VCaP (cell line): Measurements from ENCODE around the gene BPIFB2.
A peak's percentile ranks its signal among the peaks of the same experiment; 100 is the strongest.
"Not testable (repeated sequence)": the region's sequence is repeated elsewhere in the genome, so short reads cannot be mapped to it uniquely, and the experiment has no call there.

ENCODE experiments used
- H3K27ac ChIP-seq: fragments of 450-650 bp; 2 replicates; pipeline ENCODE4 v1.5.1; 2017
- CTCF ChIP-seq: fragments of 450-650 bp; conservative IDR thresholded peaks from 2 replicates; pipeline ENCODE4 v1.5.1; 2017; ENCODE audit warnings: mild to moderate bottlenecking, moderate library complexity

The BPIFB2 gene, protein sequence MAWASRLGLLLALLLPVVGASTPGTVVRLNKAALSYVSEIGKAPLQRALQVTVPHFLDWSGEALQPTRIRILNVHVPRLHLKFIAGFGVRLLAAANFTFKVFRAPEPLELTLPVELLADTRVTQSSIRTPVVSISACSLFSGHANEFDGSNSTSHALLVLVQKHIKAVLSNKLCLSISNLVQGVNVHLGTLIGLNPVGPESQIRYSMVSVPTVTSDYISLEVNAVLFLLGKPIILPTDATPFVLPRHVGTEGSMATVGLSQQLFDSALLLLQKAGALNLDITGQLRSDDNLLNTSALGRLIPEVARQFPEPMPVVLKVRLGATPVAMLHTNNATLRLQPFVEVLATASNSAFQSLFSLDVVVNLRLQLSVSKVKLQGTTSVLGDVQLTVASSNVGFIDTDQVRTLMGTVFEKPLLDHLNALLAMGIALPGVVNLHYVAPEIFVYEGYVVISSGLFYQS

GRCh38 chr20:33007376-33008335 lies at the start of gene BPIFB2:
Gene BPIFB2 (plus strand): TSS chr20:33007704. CDS start chr20:33008575, 871 bp downstream.
- TF ChIP-seq CTCF = no peak
- peak within 1 kb of the TSS; percentile 91 for H3K27ac ChIP-seq

GRCh38 chr20:32958574-32958973 lies 48.9 kb upstream of the BPIFB2 start:
- TF ChIP-seq CTCF = no peak
- no peak overlapping the region for H3K27ac ChIP-seq

- no peak for TF ChIP-seq CTCF
- H3K27ac ChIP-seq = no peak overlapping the region
Observed at GRCh38 chr20:32959351-32960221, 47.9 kb upstream of the BPIFB2 start.

- H3K27ac ChIP-seq = no peak overlapping the region
- TF ChIP-seq CTCF = no peak
Observed at GRCh38 chr20:32960222-32960518, 47.3 kb upstream of the BPIFB2 start.

DNA sequence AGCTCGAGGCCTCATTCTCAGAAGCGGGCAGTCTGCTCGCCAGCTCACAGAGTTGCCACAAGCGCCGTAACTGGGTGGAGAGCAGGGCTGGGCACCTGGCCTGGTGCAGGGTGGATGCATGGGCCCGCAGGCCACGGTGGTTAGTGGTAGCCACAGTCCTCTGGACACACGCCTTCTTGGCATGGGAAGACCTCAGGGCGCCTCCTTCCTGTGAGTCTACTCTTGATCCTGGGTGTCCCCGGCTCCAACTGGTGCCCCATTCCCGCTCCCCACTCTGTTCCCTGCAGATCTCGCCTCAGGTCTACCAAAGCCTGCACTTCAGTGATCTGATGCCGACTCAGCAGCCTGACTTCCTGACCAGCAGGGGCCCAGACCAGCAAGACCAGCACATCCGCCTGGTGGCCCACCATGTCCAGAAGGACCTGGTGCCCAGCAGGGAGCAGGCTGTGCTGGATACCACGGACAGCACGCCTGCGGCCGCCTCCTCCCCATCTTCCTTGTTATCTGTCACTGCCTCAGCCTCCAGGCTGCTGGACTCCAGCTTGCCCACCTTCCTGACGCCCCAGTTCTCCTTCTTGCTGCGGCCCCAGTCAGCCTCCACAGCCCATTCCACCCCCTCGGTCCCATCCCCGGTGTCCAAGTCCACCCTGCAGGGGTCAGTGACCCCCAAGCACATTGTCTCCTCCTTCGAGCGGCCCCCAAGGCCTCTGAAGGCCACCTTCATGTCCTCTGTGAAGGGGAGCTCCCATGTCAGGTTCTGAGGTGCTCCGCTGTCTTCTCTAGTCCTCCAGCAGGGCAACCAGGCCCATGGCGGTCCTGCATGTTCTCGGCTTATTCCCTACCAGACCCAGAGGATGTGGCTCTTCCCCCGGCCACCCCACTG lies 46.4 kb upstream of the BPIFB2 start:
- no peak overlapping the region for H3K27ac ChIP-seq
- no peak for TF ChIP-seq CTCF

DNA sequence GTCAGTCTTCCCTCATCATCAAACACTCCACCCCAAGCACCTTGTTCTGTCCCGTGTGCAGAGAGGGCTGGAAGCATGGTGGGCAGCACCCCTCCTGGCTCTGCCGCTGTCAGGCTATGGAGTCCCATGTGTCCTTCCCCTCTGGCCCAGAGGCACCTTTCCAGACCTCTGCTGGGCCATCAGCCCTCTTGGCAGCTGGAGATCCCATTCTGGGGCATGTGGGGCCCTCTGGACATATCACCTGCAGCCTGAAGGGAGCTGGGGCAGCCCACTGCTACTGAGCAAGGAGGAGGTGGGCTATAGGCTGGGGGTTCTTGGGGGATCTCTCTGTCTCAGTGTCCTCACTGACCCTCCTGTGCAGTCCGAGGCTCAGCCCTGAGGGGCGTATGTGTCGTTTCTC lies 45.5 kb upstream of the BPIFB2 start:
- H3K27ac ChIP-seq = no peak overlapping the region
- no peak for TF ChIP-seq CTCF

DNA sequence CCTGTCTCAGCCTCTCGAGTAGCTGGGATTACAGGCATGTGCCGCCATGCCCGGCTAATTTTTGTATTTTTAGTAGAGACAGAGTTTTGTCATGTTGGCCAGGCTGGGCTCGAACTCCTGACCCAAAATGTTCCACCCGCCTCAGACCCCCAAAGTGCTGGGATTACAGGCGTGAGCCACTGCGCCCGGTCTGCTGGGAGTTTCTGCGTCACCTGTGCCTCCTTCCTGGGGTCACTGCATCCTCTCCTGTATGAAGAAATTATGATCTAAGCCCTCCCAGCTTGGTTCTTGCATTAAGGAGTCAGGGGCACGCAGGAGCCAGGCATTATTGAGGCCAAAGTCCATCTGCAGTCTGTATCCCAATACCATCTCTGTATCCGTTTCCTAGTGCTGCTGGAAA lies 44.9 kb upstream of the BPIFB2 start:
- H3K27ac ChIP-seq = not testable (repeated sequence)
